ACHN (cell line): Measurements from ENCODE around the gene RIPOR3.

ENCODE experiments used
- DNase-seq: peaks from one replicate; pipeline ENCODE4 v3.0.0-alpha.2; 2015
- in situ Hi-C: cut with HindIII; loops from 2 replicates; pipeline ENCODE4 v1.10.0; 2017; ENCODE audit warnings: low sequenced_read_pairs, low pct_ligation_motif_present, low pct_unique_long_range_greater_than_20kb

RIPOR3 gene, protein sequence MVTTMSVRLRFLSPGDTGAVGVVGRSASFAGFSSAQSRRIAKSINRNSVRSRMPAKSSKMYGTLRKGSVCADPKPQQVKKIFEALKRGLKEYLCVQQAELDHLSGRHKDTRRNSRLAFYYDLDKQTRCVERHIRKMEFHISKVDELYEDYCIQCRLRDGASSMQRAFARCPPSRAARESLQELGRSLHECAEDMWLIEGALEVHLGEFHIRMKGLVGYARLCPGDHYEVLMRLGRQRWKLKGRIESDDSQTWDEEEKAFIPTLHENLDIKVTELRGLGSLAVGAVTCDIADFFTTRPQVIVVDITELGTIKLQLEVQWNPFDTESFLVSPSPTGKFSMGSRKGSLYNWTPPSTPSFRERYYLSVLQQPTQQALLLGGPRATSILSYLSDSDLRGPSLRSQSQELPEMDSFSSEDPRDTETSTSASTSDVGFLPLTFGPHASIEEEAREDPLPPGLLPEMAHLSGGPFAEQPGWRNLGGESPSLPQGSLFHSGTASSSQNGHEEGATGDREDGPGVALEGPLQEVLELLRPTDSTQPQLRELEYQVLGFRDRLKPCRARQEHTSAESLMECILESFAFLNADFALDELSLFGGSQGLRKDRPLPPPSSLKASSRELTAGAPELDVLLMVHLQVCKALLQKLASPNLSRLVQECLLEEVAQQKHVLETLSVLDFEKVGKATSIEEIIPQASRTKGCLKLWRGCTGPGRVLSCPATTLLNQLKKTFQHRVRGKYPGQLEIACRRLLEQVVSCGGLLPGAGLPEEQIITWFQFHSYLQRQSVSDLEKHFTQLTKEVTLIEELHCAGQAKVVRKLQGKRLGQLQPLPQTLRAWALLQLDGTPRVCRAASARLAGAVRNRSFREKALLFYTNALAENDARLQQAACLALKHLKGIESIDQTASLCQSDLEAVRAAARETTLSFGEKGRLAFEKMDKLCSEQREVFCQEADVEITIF

DNA sequence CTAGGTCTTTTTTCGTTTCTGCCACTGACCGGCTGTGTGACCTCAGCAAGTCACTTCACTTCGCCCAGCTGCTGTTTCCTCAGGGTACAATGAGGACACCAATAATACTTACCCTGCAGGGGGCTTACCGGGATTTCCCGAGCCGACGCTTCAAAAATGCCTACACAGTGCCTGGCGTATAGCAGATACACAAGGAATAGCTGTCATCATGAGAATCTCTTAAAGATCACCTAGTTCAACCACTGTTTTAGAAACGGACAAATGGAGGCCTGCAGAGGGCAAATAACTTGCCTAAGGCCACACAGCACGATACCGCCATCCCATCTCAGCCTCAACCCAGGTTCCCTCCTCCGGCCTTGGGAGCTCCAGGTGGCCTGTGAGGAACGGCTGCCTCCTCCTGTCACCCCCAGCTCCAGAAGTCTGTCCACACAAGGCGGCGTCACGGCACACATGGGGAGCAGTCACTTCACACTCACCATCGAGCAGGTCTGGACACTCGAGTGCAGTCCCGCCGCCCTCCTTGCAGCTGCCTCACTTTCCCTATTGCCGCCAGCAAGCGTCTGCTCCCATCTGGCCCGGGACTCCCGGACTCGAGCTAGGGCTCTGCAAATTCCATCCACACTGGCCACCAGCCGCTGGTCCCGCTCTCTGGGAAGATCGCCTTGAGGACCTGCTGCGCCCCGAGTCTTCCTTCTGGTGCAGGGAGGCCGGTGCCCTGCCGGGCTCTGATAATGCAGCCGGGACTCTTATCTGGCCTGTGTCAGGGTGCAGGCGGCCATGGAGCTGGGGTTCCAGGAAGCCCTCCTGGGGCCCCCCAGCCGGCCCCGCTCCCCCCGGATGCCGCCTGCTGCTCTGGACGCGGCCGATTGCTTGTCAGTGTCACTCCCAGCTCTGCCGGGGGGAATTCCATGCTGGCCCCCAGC lies at the start of gene RIPOR3:
Gene RIPOR3 (minus strand): TSS at position 893 of the 923 bp plus-strand sequence. CDS start 414 bp downstream, at position 479.
- no peak for DNase-seq
- in situ Hi-C loops: no loop called here

DNA sequence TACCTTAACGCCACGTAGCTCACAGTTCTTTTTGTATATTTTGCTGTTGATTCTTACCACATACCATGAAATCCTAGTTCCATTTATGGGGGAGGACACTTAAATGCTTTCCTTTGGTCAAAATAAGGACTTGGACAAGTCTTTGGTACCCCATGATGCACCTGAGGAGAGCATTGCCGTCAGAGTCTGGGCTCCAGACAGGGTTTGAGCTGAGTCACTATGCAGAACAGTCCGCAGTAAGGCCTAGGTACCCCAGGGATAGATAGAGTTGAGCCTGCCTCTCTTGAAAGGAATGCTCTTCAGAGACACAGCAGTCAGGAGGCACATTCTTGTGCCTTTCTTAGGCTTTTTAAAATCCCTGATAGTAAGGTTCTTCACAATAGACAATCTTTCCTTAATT lies 46.0 kb upstream of the RIPOR3 start:
- in situ Hi-C loops: no loop called here

DNA sequence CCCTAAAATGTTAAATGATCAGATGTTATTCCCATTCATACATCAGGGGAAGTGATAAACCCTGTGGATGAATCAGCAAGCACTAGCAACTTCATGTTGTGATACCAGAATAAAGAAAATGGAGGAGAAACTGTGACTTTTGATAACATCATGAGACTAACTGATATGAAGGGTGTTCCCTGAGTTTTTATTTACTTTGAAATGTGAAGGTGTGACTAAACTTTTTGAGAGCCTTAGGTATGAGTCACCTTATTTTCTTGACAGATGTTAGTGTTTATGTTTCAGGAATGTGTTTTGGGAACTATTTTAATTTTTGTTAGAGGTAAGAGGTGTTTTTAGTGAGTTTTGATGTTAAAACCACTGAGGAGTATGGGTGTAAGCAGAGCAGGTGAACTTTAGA lies 44.5 kb upstream of the RIPOR3 start:
- in situ Hi-C loops: no loop called here
- no peak for DNase-seq

More for the DNA sequence above, 46.0 kb upstream of the RIPOR3 start:
- no peak for DNase-seq

DNA sequence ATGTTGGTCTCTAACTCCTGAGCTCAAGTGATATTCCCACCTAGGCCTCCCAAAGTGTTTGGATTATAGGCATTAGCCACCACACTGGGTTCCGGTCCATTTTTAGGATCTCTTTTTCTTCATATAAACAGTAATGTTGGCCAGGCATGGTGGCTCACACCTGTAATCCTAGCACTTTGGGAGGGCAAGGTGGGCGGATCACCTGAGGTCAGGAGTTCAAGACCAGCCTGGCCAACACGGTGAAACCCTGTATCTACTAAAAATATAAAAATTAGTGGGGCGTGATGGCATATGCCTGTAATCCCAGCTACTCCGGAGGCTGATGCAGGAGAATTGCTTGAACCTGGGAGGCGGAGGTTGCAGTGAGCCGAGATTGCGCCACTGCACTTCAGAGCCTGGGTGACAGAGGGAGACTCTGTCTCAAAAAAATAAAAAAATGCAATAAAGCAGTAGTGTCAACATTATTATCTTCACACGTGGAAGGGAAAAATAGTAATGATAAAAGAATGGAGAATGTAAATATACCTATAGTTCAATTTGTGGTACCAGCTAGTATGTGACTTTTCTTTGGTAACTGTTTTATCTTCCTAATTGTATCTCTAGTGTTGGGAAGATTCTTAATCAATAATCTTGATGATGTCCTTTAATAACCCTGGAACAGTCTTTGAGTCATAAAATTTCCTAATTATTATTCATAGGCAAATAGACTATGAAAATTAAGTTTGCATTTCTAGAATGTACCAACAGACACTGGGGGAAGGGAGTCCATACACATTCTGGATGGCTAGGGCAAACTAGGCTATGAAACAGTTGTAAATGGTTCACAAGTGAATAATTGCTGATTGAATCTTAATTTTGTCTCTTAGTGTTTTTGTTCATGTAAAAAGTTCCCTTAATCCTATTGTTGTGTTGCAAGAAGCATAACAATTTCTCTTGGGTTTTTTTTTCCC lies 43.7 kb upstream of the RIPOR3 start:
- DNase-seq: no peak
- in situ Hi-C loops: no loop called here

DNA sequence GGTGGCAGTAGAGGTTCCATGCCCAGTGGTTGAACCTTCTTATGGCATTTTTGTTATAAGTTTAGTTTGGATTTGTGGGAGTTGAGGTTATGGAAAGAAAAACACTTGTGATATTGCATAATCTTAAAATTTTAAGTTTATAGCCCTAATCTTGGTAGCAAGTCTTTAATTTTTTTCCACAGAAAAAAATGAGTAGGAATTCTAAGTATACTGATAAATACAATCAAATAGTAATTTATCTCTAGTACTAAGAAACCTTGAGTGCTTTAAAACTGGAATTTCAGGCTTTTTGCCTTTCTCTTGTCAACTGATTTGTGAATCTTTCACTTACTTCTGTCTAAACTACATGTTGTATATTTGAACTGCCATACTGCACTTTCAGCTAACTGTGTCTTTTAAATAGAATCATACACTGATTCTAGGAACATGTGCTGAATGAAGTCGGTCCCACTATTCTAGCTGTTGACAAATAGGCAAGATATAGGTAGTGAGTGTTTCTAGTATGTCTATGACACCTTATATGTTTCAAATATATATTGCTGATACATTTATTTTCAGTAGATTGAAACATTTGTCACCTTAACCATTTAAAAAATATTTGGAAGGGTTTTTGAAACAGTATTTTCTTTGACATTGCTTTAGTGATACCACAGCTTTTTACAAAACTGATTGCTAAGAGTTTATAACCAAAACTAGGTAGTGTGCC lies 42.5 kb upstream of the RIPOR3 start:
- in situ Hi-C loops: no loop called here

DNA sequence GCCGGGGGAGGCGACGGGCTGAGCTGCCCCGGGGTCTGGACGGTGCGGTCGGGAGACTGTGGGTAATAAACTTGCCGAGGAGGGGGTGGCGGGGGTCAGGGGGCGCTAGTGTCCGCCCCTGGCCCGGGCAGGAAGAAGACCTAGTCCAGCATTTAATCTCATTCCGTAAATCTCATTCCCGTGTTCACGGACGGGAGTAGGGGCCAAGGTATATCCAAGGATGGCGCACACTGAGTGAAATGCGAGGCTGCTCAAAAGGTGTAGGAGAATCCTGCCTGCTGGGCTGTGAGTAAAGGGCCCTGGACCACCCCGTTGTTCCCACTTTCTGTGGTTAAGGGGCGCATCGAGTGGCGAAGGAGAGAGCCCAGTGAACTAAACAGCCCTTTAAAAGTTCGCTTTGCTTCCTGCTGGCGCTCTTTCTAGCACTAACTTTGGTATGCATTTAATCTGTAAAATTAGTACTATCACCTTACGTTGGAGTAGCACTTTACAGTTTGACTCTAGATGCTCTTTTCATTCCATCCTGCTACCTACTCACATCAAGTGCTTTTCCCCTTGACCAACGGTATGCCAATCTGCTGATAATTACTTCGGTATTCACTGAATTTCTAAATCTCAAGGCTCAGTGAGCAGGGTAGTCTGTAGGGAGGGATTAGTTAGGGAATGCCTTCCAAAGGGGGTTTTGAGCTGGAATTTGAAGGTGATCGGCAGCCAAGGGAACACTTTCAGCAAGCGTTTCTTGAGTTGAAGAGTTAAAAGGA lies 40.8 kb upstream of the RIPOR3 start:
- in situ Hi-C loops: no loop called here
- DNase-seq: peak; percentile 57

More for the DNA sequence above, 42.5 kb upstream of the RIPOR3 start:
- no peak for DNase-seq

DNA sequence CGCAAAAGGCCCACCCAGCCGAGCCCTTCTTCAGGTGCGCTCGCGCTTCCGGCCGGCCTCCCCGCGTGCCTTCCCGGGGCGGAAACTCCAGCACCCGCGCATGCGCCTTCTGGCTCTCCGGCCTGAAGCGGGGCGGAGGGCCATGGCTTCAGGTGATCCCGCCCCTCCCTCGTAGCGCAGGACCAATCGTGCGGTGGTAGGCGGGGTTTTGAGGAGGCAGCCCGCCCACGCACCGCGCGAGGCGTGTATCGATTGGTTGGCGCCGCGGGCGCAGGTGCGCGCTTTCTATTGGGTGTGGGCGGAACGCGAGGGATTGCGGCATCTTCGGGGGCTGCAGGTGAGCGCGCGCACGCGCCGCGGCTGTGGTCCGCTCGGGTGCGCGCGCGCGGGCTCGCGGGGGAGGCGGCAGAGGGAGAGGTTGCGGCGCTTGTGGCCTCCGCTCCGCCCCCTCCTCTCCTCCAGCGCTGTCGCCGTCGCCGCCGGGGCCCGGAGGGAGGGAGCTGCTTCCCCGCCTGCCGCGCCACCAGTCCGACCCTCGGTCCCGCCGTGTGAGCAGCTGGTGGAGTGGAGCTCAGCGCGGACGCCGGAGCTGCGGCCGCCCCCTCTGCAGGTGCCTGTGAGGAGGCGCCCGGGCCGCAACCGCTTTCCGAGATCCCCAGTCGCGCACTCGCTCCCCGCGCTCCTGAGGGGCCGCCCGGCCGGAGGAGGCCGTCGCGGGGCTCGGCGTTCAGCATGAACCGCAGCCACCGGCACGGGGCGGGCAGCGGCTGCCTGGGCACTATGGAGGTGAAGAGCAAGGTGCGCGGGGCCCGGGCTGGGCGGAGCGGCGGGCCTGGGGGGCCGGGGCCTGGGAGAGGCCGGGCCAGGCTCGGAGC lies 40.0 kb upstream of the RIPOR3 start, which contains the start of gene PARD6B:
Gene PARD6B (plus strand): TSS at position 526 of the 875 bp plus-strand sequence. CDS start 207 bp downstream, at position 733.
- in situ Hi-C loops: no loop called here

DNA sequence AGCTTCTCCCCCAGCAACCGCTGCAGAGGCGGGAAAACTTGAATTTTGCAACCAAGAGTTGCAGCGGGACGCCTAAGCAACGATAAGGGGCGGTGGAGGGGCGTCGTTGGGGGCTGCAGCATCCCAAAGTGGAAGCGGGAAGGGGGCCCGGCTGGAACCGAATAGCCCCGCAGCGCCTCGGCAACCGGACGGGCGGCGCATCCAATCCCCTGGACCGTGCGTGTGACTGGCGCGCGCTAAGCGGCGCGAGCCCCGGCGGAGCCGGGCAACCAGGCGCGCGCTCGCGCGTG lies 39.4 kb upstream of the RIPOR3 start:
- no peak for DNase-seq
- in situ Hi-C loops: no loop called here

More for the DNA sequence above, 40.0 kb upstream of the RIPOR3 start, which contains the start of gene PARD6B:
- DNase-seq: peak; percentile 97

DNA sequence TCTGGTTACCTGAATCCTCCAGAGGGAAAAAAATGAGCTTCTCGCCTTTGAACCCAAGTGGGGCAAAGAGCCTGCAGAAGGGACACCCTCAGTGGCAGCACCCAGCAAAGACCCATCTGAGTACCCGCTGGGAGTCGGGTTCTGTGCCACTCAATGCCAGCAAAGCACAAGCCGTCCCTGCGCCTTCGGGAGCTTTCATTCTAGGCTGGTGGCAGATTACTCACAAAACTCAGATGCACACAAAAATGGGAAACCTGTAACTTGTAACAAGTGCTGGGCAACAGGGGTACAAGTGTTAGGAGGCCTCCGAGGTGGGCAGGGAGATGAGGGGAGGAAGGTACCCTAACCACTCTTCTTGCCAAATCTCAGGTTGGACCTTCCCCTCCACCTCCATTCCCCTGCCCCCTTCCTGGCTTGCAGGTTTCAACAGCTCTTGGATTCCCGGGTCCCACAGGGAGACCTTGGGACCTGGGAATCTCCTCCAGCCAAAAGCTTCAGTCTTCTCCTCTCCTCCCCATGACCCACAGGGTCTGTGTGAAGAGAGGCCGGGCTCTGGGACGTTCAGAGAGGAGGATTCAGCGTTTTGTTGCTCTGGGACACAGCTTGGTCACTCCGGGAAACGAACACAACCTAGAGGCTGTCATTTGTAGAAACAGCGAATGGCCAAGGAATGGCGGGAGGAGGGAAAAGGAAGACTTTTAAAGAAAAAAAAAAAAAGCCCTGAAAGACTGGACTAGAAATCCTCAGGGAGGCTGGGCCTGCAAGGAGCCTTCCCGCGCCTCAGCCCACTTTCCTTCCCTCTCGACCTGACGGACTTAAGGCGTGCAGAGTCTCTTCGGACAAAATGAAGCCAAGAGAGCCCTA lies 38.8 kb upstream of the RIPOR3 start:
- no peak for DNase-seq
- in situ Hi-C loops: no loop called here

DNA sequence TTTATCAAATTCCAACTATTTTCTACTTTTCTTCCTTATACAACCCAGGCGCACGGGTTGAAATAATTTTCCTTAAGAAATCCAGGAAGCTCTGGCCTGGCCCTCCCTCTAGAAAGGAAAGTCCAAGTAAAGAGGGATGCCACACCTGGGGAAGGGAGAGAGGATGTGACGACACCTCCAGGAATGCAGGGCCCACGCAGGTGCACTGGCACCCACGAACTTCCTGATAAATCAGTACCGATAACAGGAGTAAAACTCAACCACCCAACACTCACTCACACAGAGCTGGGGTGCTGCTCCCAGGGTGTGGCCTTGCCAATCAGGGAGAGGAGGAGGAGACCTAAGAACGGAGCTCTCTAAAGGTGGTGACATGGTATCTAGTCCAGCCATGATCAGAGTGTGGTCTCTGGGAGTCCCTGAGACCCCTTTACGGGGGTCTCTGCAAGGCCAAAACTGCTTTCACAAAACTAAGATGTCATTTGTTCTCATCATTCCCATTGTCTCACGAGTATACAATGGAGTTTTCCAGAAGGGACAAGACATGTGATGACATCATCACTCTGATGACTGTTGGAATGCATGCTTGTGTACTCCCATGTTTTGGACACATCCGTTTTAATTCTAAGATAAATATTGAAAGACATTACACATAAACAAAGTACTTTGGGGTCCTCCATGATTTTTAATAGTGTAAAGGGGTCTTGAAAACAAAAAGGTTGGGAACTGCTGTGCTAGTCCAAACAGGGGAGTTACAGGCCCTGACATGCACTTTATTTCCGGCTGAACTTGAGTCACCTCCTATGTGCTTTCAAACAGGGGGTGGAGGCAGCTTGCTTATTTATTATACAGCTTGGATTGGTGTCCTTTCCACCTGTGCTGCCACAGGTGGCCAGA lies 37.9 kb upstream of the RIPOR3 start:
- peak; percentile 36 for DNase-seq
- in situ Hi-C loops: no loop called here

DNA sequence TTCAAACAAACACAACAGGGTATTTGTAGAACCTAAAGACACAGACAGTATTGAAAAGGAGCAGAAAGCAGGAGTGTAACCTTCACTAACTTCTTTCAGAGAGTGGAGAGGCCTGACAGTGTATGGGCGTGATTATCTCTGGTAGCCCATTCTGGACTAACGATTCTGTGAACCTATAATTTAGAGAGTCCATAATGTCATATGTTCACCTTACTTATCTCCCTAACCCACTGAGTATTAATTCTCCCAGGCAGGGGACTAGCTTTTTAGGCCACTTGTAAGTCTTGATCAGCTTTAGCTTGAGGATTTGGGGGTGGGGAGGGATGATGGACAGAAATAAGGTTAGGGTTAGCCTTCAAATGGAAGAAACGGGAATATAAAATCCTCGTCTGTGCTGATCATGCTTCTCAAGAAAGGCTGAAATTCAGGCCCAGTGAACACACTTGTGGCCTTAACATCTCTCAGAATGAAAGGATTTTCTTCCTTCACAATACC lies 37.2 kb upstream of the RIPOR3 start:
- in situ Hi-C loops: no loop called here
- no peak for DNase-seq

DNA sequence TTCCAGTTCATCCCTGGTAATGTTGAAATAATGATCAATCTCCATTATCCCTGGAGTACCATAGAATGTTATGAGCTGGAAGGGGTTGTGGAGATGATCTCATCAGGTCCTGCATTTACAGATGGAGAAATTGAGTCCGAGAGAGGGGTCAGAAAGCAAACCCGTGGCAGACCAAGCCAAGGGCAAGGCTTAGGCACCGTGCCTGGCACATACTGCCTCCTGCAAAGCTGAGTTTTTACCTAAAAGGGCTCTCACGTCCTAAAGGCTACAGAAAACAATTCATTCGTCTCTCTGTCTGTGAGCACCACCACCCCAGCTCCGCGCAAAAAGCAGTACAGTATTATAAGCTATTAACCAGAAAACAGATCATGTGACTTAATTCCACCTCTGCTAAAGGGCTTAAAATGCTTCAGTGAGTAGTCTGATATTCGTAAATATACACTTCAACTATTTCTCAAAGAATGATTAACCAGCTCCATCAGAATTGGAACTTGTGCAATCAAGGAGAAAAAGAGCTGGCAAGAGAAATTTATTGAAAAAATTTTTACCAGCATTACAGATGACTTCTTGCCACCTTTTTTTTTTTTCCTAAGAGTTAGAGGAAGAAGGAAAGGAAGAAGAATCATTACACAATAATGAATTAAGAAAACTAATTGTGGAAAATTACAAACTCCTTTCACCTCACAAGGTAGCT lies 36.6 kb upstream of the RIPOR3 start:
- in situ Hi-C loops: no loop called here
- DNase-seq: peak; percentile 95
